Natural killer cell treated with Interleukin-12 subunit alpha and Interleukin-12 subunit beta and Interleukin-15 and Interleukin-18, amount 100 ng/mL, for 72 hours (primary cell): ENCODE results near the gene MXRA5. TPM values are rescaled to one million over a fixed set of nuclear protein-coding genes. Genes with fewer than 3 reads are reported as not detected.
"Not testable (repeated sequence)": the region's sequence is repeated elsewhere in the genome, so short reads cannot be mapped to it uniquely, and the experiment has no call there.

Experiments used
- ATAC-seq, 2 donors: fragments of 150-1000 bp; cut with Tn5 transposase in 1 of 2; sonication (Bioruptor Pico), chemical (Tn5 transposase) in 1 of 2; 2 replicates each; pipeline ENCODE4 v1.10.0; 2021
- DNase-seq: peaks from one replicate; pipeline ENCODE4 v3.0.0; 2022; ENCODE audit warnings: low spot score
- H3K27ac Mint-ChIP-seq, 2 donors: 1 replicate in 1 of 2; 2 replicates in 1 of 2; pipeline ENCODE4 v1.8.0; 2022; ENCODE audit warnings: mixed read lengths in 2 of 2, mild to moderate bottlenecking in 1 of 2, moderate library complexity in 1 of 2
- H3K27me3 Mint-ChIP-seq, 2 donors: 1 replicate in 1 of 2; 2 replicates in 1 of 2; pipeline ENCODE4 v1.8.0; 2022; ENCODE audit warnings: mixed read lengths in 2 of 2
- H3K36me3 Mint-ChIP-seq: one replicate; pipeline ENCODE4 v1.8.0; 2022; ENCODE audit warnings: mixed read lengths
- H3K4me1 Mint-ChIP-seq, 2 donors: 1 replicate in 1 of 2; 2 replicates in 1 of 2; pipeline ENCODE4 v1.8.0; 2022; ENCODE audit warnings: low read depth in 2 of 2, mixed read lengths in 2 of 2, mild to moderate bottlenecking in 1 of 2
- H3K4me3 Mint-ChIP-seq: one replicate; pipeline ENCODE4 v1.8.0; 2022; ENCODE audit warnings: mixed read lengths
- H3K9me3 Mint-ChIP-seq: 2 replicates; pipeline ENCODE4 v1.8.0; 2022; ENCODE audit warnings: mixed read lengths
- total RNA-seq, 2 donors: library from RNA; stranded (reverse); gene quantifications; one replicate each; pipeline ENCODE4 v1.2.3, GENCODE V29; 2022

Gene MXRA5
- total RNA-seq, 2 donors from 2014 or later = not detected

- Mint-ChIP-seq H3K27me3 (peaks cover 8 to 12% of the 10 kb centered on the region in 2 donors), H3K27ac (no peak overlapping the region), H3K9me3 (no peaks in the 10 kb centered on the region), H3K36me3 (no peaks in the 10 kb centered on the region), H3K4me3 (no peak overlapping the region), H3K4me1 (no peaks in the 10 kb centered on the region)
- no peak for DNase-seq
- ATAC-seq = no peak
Measured at GRCh38 chrX:3293251-3293650, 53.2 kb downstream of the MXRA5 start.

GRCh38 chrX:3290561-3290960, 55.9 kb downstream of the MXRA5 start:
- H3K9me3 Mint-ChIP-seq = no peaks in the 10 kb centered on the region
- H3K4me3 Mint-ChIP-seq = no peak overlapping the region
- H3K36me3 Mint-ChIP-seq = no peaks in the 10 kb centered on the region
- no peak overlapping the region for H3K27ac Mint-ChIP-seq
- H3K4me1 Mint-ChIP-seq = no peaks in the 10 kb centered on the region
- ATAC-seq (no peak), DNase-seq (no peak)
- peaks cover 12 to 13% of the 10 kb centered on the region in 2 donors for H3K27me3 Mint-ChIP-seq

GRCh38 chrX:3286196-3286945, 60.1 kb downstream of the MXRA5 start:
- no peaks in the 10 kb centered on the region for H3K36me3 Mint-ChIP-seq
- peaks cover 5 to 14% of the 10 kb centered on the region in 2 donors for H3K27me3 Mint-ChIP-seq
- DNase-seq (no peak), ATAC-seq (no peak)
- H3K4me1 Mint-ChIP-seq = no peaks in the 10 kb centered on the region
- H3K27ac Mint-ChIP-seq = no peak overlapping the region
- no peak overlapping the region for H3K4me3 Mint-ChIP-seq
- H3K9me3 Mint-ChIP-seq = no peaks in the 10 kb centered on the region

GRCh38 chrX:3280706-3281105, 65.7 kb downstream of the MXRA5 start:
- ATAC-seq (no peak), DNase-seq (no peak)
- Mint-ChIP-seq H3K4me1 (no peaks in the 10 kb centered on the region), H3K4me3 (no peak overlapping the region), H3K36me3 (no peaks in the 10 kb centered on the region), H3K27me3 (peaks cover 0 to 8% of the 10 kb centered on the region in 2 donors), H3K27ac (no peak overlapping the region), H3K9me3 (peaks cover 11% of the 10 kb centered on the region)

- H3K9me3 Mint-ChIP-seq = peaks cover 11% of the 10 kb centered on the region
- H3K4me1 Mint-ChIP-seq, H3K36me3 Mint-ChIP-seq, DNase-seq, H3K27ac Mint-ChIP-seq, H3K27me3 Mint-ChIP-seq, H3K4me3 Mint-ChIP-seq, ATAC-seq: not testable (repeated sequence)
Measured at GRCh38 chrX:3273668-3274067, 72.8 kb downstream of the MXRA5 start.

- peaks cover 7 to 11% of the 10 kb centered on the region in 2 donors for H3K27me3 Mint-ChIP-seq
- DNase-seq (no peak), ATAC-seq (no peak)
- H3K4me1 Mint-ChIP-seq = no peaks in the 10 kb centered on the region
- peaks cover 11% of the 10 kb centered on the region for H3K9me3 Mint-ChIP-seq
- no peak overlapping the region for H3K27ac Mint-ChIP-seq
- H3K4me3 Mint-ChIP-seq = no peak overlapping the region
- H3K36me3 Mint-ChIP-seq = no peaks in the 10 kb centered on the region
Measured at GRCh38 chrX:3271834-3272186, 74.6 kb downstream of the MXRA5 start.

- Mint-ChIP-seq H3K27ac (no peak overlapping the region), H3K36me3 (no peaks in the 10 kb centered on the region)
Measured at GRCh38 chrX:3271183-3271833, 75.1 kb downstream of the MXRA5 start.

GRCh38 chrX:3268829-3269228, 77.6 kb downstream of the MXRA5 start:
- Mint-ChIP-seq H3K4me3 (no peak overlapping the region), H3K4me1 (no peaks in the 10 kb centered on the region), H3K36me3 (no peaks in the 10 kb centered on the region), H3K27me3 (peaks cover 10 to 17% of the 10 kb centered on the region in 2 donors), H3K27ac (no peak overlapping the region), H3K9me3 (peaks cover 2% of the 10 kb centered on the region)
- ATAC-seq = no peak
- DNase-seq = no peak

More at GRCh38 chrX:3271183-3271833, 75.1 kb downstream of the MXRA5 start:
- DNase-seq (no peak), ATAC-seq (no peak)
- Mint-ChIP-seq H3K4me1 (no peaks in the 10 kb centered on the region), H3K27me3 (peaks cover 7 to 11% of the 10 kb centered on the region in 2 donors), H3K4me3 (no peak overlapping the region), H3K9me3 (peaks cover 11% of the 10 kb centered on the region)

GRCh38 chrX:3263681-3264126, 82.7 kb downstream of the MXRA5 start:
- H3K27me3 Mint-ChIP-seq = peaks cover 7 to 10% of the 10 kb centered on the region in 2 donors
- no peak for ATAC-seq
- no peak for DNase-seq
- no peak overlapping the region for H3K4me3 Mint-ChIP-seq
- peaks cover 6% of the 10 kb centered on the region for H3K9me3 Mint-ChIP-seq
- no peaks in the 10 kb centered on the region for H3K4me1 Mint-ChIP-seq
- H3K27ac Mint-ChIP-seq = no peak overlapping the region
- H3K36me3 Mint-ChIP-seq = peaks cover 5% of the 10 kb centered on the region

GRCh38 chrX:3262901-3263300, 83.6 kb downstream of the MXRA5 start:
- Mint-ChIP-seq H3K9me3 (peaks cover 6% of the 10 kb centered on the region), H3K4me3 (no peak overlapping the region), H3K27me3 (peaks cover 7 to 8% of the 10 kb centered on the region in 2 donors), H3K36me3 (peaks cover 5% of the 10 kb centered on the region), H3K27ac (no peak overlapping the region), H3K4me1 (no peaks in the 10 kb centered on the region)
- DNase-seq (no peak), ATAC-seq (no peak)
